ENCODE results near the gene RPL5.

RPL5 gene

GRCh38 chr1:92855236-92855635 is 23.4 kb downstream of the RPL5 start:
- no peak for DNase-seq (ENCODE audit: low read depth)

DNA sequence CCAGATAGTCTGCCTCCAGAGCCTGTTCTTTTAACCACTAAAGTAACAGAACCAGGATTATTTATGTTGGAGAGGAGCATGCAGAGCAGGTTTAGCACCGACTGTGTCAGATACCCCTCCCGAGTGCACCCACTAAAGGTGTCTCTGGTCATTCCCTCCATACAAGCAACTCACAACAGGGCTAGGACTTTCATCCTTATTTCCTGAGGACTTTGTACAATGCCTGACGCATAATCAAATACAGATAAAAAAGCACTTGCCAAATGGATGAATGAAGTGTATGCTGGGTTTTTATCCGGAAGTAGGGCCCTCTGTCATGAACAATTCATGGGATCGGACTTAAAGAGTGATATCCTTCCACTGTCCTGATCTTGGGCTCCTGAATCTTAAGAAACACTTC is 26.0 kb downstream of the RPL5 start:
- DNase-seq (ENCODE audit: low read depth), result no peak

DNA sequence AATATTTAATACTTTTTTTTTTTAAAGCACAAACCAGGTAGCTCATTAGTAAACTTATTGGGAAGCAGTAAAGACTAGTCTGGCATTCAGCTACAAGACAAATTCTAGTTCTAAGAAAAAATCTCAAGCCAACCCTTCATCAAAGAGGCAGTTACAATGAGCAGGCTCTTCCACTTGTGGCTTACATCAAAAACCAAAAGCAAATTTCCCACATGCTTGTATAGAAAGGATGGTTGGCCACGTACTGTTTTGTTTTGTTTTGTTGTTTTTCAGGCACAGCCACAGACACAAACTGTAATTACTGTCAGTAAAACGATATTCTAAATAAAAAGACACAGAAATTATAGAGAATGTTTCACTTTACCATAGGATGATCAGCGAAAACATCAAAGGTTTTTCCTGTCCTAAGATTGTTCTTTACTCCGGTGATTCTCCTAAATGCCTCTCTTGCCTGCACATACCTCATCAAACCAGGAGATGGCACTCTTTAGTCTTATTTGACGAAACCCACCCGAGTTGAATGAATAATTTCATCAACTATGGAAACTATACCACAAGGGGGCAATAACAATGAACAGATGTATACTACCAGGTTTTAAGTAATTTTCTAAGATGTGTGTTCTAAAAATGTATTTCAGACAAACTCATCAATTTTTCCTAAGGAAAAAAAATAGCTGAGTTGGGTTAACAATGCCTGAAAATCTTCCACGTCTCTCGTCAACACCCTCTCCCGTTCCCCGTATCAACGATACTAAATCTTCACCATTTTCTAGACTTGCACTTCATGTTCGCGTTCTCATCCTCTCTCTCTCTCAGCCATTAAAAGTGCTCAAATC is 26.9 kb downstream of the RPL5 start:
- DNase-seq (ENCODE audit: low read depth), result peak; percentile 62

GRCh38 chr1:92859400-92860039 is 27.7 kb downstream of the RPL5 start:
- no peak for DNase-seq (ENCODE audit: low read depth)

DNA sequence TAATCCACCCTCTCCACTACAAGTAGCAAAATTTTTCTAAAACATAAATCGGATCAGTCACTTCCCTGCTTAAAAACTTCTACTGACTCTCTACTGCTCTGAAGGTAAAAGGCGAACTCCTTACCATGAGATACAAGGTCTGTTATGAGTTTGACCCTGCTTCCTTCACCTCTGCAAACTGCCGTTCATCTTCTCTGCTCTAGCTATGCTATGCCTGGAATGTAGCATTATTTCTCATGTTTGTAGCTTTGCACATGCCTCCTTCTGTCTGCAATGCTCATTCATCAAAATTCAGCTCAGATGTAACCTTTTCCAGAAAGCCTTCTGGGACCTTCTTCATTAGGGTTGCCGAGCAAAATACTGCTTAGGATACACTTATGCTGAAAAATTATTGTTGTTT is 30.8 kb downstream of the RPL5 start:
- no peak for DNase-seq (ENCODE audit: low read depth)

DNA sequence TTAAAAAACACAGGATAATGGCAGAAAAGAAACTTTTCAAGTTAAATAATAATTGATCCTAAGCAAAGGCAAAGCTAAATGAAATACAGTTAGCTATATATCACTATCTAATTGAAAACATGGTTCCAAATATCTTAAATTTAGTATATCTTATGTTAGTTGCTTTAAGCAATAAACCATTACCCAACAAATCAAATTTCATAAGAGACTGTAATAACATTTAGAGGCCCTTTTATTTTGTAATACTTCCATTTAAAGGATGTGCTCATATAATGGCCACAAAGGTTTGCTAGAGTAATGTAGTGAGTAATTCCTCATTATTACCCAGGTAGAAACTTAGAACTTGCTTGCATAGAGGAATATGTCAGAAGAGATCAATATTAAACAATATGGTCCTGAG is 32.3 kb downstream of the RPL5 start:
- DNase-seq (ENCODE audit: low read depth), result no peak

DNA sequence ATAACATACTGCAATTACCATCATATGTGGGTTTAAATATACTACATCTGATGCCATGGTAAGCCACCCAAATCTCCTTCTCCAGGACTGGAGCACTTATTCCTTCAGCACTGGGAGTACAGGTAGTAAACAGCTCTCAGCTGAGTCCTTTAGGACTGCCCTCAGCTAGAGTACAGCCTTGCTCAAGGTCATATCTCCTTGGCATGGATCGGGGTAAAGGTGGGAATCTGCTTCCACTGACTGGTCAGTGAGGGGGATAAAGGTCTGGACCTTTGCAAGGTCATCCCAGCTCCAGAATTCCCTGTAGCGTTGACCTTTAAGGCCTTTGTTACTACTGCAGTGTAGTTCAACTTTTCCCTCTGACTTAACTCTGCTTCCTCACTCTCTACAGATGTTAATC is 38.8 kb downstream of the RPL5 start:
- no peak for DNase-seq (ENCODE audit: low read depth)

DNA sequence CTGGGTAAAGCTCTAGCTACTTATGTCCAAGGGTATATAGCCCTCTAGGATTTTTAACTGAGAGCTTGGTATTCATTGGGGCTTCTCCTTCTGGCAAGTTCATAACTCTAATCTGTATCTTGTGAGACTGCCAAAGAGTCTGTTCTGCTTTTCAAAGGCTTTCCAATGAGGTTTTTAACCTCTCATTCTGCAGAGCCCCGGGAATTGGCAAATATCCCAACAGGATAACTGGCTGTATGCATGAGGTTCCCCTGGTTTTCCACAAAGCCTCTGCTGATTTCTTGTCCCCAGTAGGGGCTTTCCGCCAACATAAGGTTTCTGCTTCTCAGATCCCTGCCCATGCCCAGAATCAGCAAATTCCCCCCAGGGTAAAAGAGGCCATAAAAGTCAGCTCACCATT is 40.9 kb downstream of the RPL5 start:
- no peak for DNase-seq (ENCODE audit: low read depth)

DNA sequence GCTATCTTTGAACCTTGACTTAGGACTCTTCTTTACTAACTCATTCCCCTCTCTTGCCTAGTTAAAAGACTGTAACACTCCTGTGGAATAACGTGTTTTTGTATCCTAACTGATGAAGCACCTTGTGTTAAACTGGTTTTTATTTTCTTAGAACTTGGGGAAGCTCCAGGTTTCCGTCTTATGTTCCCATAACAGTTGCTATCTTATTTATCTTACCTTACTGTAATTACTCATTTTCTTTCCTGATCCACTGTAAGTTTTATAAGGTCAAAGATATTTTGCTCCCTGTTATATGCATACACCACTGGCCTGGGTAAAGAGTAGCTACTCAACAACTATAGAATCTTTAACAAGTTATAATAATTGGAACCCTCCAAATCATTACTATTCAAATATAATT is 43.1 kb downstream of the RPL5 start:
- no peak for DNase-seq (ENCODE audit: low read depth)

DNA sequence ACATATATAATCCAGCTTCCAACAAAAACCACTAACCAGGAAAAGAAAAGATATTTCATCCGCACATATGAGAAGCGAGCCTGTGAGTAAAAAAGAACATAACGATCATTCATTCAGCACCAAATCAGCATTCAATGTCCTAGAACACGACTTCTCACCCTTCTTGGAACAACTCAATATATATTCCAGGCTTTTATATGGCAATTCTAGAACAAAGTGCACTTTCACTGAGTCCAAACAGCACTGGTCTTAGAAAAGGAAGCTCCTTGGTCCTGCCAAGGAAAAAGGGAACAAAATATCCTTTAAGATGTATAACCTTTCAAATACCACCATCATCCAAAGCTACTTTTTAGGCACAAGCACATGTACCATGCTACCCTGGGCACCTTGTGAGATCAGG is 44.5 kb downstream of the RPL5 start:
- DNase-seq (ENCODE audit: low read depth), result no peak

DNA sequence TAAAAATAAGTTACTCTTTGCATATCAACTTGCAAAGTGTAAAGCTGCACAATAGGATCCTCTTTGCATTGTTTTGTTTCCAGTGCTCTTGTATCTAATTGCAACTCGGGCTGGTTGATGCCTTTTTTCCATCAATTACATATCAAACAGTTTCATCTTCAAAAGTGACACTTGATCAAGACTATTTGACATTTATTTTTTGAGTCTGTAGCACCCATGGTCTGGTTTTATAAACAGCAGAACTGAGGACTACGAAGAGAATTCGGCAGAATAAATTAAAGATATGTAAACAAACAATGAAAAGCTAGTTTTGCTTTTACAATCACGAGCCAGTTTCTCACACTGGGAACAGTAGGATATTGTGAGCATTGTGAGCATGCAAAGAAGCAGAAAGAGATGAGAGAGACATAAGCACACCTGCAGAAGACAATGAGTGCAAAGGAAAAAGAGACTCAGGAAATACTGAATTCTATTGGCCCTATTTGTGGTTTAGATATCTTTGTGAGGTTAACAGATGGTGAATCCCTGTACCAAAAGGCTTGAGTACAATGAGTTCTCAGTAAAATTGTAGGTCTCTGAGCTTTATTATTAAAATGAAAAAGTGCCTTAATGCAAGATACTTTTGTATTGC is 45.4 kb downstream of the RPL5 start:
- no peak for DNase-seq (ENCODE audit: low read depth)

DNA sequence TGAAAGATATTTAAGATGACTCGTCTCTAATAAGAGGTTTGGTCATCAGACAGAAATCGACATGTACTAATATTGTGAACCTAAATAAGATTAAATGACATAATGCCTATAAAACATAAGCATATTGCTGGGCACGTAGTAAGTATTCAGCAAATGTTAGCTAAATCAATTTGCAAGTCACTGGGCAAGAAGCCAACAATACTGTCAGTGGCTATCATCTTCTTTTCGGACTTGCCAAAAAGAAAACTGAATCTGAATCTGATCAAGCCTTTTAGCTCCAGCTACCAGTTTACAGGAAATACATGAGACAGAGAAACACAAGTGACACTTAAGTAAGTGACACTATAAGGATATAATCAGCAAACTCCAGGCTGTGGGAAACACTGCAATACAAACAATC is 46.0 kb downstream of the RPL5 start:
- DNase-seq (ENCODE audit: low read depth), result no peak

DNA sequence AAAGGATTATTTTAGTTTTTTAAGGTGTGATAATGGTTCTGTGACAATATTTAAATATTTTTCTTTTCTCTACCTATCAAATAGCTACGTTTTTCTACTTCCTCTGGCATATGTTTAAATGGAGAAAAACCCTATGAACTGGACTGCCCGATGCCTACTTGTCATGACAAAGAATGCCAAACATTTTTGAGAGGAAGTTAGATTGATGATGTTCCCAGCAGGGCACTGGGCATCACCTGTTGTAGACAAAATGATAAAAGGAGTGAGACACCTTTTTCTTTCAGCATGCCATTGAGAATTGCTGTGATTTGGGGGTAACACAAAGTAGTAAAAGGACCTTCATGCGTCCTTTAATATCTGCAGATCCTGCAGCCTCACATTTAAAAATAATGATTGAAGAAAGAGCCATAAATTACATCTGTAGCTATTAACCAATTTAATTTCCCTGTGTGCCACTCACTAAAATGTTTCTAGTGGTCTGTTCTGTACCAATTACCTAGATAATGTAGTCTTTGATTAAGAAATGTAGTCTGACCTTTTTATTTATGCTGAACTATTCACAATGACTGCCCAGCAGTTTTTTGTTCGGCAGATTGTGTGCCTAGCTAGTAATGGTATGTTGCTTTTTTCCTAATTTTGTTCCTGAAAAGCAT is 47.6 kb downstream of the RPL5 start:
- DNase-seq (ENCODE audit: low read depth), result no peak

DNA sequence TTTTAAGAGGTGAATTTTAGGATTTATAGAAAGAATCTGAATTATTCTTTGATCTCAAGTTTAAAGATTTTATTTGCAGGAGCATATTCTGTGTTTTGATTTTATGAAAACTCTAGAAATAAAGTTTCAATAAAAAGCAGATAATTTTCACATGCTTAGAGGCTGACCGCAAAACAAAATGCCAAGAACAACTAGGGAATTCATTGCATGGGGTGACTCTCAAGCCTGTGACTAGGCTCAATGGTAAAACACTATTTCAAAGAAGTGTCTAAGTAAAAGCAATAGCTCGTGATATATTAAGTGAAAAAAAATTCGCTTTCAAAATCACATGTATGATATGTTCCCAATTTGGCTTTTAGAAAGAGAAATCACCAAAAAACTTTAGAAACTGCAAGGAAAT is 49.6 kb downstream of the RPL5 start:
- no peak for DNase-seq (ENCODE audit: low read depth)

DNA sequence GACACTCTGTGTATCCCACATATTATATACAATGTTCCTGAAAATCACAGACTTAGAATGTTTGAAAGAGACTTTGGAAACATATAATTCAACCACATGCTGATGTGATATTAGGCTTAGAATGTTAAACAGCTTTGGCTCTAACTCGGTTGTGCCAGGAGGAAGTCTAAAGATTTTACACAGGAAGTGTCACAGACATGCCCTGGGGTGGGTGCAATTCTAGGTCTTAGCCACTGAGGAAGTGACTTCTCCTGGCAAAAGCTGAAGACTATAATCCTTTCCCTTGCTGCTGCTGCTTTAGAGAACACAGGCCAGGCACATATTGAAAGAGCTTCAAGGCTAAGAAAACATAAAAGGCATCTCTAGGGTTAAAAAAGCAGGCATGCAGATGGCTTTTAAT is 51.0 kb downstream of the RPL5 start:
- DNase-seq (ENCODE audit: low read depth), result no peak

- no peak for DNase-seq (ENCODE audit: low read depth)
Measured at GRCh38 chr1:92883297-92883696, 51.5 kb downstream of the RPL5 start.

- DNase-seq (ENCODE audit: low read depth), result no peak
Measured at GRCh38 chr1:92884195-92884594, 52.4 kb downstream of the RPL5 start.

GRCh38 chr1:92886886-92887419 is 55.1 kb downstream of the RPL5 start:
- DNase-seq (ENCODE audit: low read depth), result no peak

DNA sequence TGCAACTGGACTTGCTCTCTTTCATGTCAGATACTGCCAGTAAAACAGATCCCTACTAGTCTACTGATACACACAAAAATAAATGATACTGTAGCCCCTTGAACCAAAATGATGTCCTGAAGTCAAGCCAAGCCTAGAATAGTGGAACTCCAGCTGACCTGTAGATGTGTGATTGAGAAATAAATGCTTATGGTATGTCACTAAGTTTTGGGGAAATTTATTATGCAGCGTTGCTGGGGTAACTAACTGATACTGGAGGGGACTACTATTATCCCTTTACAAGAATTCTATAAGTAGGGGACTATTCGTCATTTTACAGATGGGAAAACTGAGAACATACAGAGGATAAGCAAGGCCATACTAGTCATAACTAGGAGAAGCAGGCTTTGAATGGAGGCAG is 55.6 kb downstream of the RPL5 start:
- no peak for DNase-seq (ENCODE audit: low read depth)
